Eye (tissue), 1 donor: ENCODE data around the gene ZNF831.
A peak's percentile ranks its signal among the peaks of the same experiment; 100 is the strongest.

ENCODE experiments used
- DNase-seq: peaks from one replicate; pipeline ENCODE4 v3.0.0-alpha.2; 2015

ZNF831 gene

GRCh38 chr20:59163631-59164530 lies at the start of gene ZNF831:
Gene ZNF831, plus strand, starts transcription at chr20:59163821. Its CDS starts 27,199 bp downstream, at chr20:59191020.
- DNase-seq, result no peak

- DNase-seq, result peak; percentile 19
These were observed 46.1 kb upstream of the ZNF831 start for GRCh38 chr20:59117526-59117925.

GRCh38 chr20:59118855-59119254 lies 44.8 kb upstream of the ZNF831 start:
- DNase-seq, result no peak

- DNase-seq, result no peak
These were observed 43.1 kb upstream of the ZNF831 start for GRCh38 chr20:59120491-59120890.

GRCh38 chr20:59120919-59121318 lies 42.7 kb upstream of the ZNF831 start:
- DNase-seq, result no peak

- peak; percentile 11 for DNase-seq
These were observed 41.7 kb upstream of the ZNF831 start for GRCh38 chr20:59121714-59122565.

GRCh38 chr20:59122566-59122919 lies 41.1 kb upstream of the ZNF831 start:
- DNase-seq, result no peak

- DNase-seq, result no peak
These were observed 40.5 kb upstream of the ZNF831 start for GRCh38 chr20:59123011-59123677.

GRCh38 chr20:59123678-59124255 lies 39.9 kb upstream of the ZNF831 start:
- DNase-seq, result peak; percentile 11

GRCh38 chr20:59124296-59125029 lies 39.2 kb upstream of the ZNF831 start:
- peak; percentile 57 for DNase-seq

GRCh38 chr20:59125332-59125731 lies 38.3 kb upstream of the ZNF831 start:
- no peak for DNase-seq

GRCh38 chr20:59125836-59126235 lies 37.8 kb upstream of the ZNF831 start:
- no peak for DNase-seq

GRCh38 chr20:59127839-59128238 lies 35.8 kb upstream of the ZNF831 start:
- no peak for DNase-seq

GRCh38 chr20:59131551-59132285 lies 31.9 kb upstream of the ZNF831 start:
- no peak for DNase-seq

GRCh38 chr20:59134182-59134581 lies 29.4 kb upstream of the ZNF831 start:
- DNase-seq, result no peak

- DNase-seq, result no peak
These were observed 28.5 kb upstream of the ZNF831 start for GRCh38 chr20:59135093-59135492.

- DNase-seq, result no peak
These were observed 27.6 kb upstream of the ZNF831 start for GRCh38 chr20:59136027-59136426.

GRCh38 chr20:59137532-59137931 lies 26.1 kb upstream of the ZNF831 start:
- DNase-seq, result no peak

GRCh38 chr20:59138114-59138748 lies 25.4 kb upstream of the ZNF831 start:
- DNase-seq, result no peak

- DNase-seq, result no peak
These were observed 23.6 kb upstream of the ZNF831 start for GRCh38 chr20:59139998-59140397.
